Tibial nerve (tissue), 4 donors: Measurements from ENCODE around the gene UPF3A.

ENCODE experiments used
- CTCF ChIP-seq, 5 experiments: fragments of 200-600 bp in 3 of 5; fragments of 450-650 bp in 2 of 5; sonication (generic) in 3 of 5; IDR thresholded peaks; one replicate each; pipeline ENCODE4 v1.5.1; 2016 to 2019; ENCODE audit warnings: antibody characterized with exemption in 5 of 5, mild to moderate bottlenecking in 3 of 5, moderate library complexity in 2 of 5
- EP300 ChIP-seq, 2 donors: sonication (generic); formaldehyde crosslinking; IDR thresholded peaks; one replicate each; pipeline ENCODE4 v1.6.1; 2017; ENCODE audit warnings: antibody characterized with exemption in 2 of 2, mild to moderate bottlenecking in 1 of 2
- POLR2A ChIP-seq, 2 donors: fragments of 450-650 bp; IDR thresholded peaks; one replicate each; pipeline ENCODE4 v1.6.1; 2017; ENCODE audit warnings: antibody characterized with exemption in 2 of 2, mild to moderate bottlenecking in 2 of 2, moderate library complexity in 2 of 2

DNA sequence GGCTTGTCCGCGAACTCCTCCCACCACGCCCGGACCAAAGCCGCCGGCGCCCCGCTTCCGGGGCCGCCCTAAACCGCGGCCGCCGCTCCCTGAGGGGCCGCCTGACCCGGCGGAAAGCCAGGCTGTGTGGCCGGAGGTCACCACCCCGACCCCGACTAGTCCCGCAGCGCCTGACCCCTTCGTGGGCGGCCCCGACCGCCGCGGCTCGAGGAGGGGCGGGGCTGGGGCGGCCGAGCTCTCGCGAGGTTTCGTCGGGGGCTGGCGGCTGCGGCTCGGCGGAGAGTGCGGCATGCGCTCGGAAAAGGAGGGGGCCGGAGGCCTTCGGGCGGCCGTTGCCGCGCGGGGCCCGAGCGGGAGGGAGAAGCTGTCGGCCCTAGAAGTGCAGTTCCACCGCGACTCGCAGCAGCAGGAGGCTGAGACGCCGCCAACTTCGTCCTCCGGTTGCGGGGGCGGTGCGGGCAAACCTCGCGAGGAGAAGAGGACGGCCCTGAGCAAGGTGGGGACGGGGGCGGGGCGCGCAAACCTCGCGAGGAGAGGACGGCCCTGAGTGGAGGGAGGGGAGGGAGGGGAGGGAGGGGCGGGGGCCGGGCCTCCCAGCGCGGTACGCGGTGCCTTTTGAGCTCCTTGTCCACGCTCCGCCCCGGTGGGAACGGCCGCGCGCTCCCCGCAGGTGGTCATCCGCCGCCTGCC lies at the start of gene UPF3A:
- TF ChIP-seq POLR2A (IDR thresholded peaks at IDR 0.05): peak in 1 of 2 donors; percentile 65
- peak in 1 of 5 experiments; percentile 21 for TF ChIP-seq CTCF (IDR thresholded peaks at IDR 0.05)
- peak in 1 of 2 donors; percentile 76 for TF ChIP-seq EP300 (IDR thresholded peaks at IDR 0.05)
